Breast epithelium (tissue), 3 donors: ENCODE measurements around the gene VWF.

Source experiments
- CTCF ChIP-seq, 3 donors: fragments of 450-650 bp; IDR thresholded peaks; one replicate each; pipeline ENCODE4 v1.5.1; 2016 to 2017; ENCODE audit warnings: antibody characterized with exemption in 3 of 3, mild to moderate bottlenecking in 3 of 3, moderate library complexity in 3 of 3
- POLR2A ChIP-seq: fragments of 450-650 bp; IDR thresholded peaks from one replicate; pipeline ENCODE4 v1.6.1; 2016; ENCODE audit warnings: antibody characterized with exemption, mild to moderate bottlenecking, moderate library complexity
- POLR2AphosphoS5 ChIP-seq, 3 donors: sonication (generic); formaldehyde crosslinking; IDR thresholded peaks; one replicate each; pipeline ENCODE4 v1.6.1; 2017; ENCODE audit warnings: antibody characterized with exemption in 3 of 3

GRCh38 chr12:5914387-5915149 is 209.9 kb downstream of the VWF start:
- TF ChIP-seq CTCF (IDR thresholded peaks at IDR 0.05) (no peak), POLR2A (no peak), POLR2AphosphoS5 (IDR thresholded peaks at IDR 0.05) (no peak)
